H9 (cell line): ENCODE data around the gene MFSD6. TPM values are rescaled to one million over a fixed set of nuclear protein-coding genes. Genes with fewer than 3 reads are reported as not detected.

Experiments used
- DNase-seq: peaks from one replicate; pipeline ENCODE4 v3.0.0-alpha.2; 2017
- H2AFZ ChIP-seq: one replicate; pipeline ENCODE4 v1.6.1; 2013; ENCODE audit warnings: mild to moderate bottlenecking, low read length, control low read depth, moderate library complexity
- H2AK5ac ChIP-seq: 2 replicates; pipeline ENCODE4 v1.6.1; 2013; ENCODE audit warnings: low read length, control low read depth, mixed read lengths; ENCODE audit not compliant: insufficient read length
- H2BK120ac ChIP-seq: one replicate; pipeline ENCODE4 v1.6.1; 2013; ENCODE audit warnings: low read depth, mild to moderate bottlenecking, low read length, control low read depth, inconsistent platforms; ENCODE audit not compliant: poor library complexity, severe bottlenecking
- H2BK12ac ChIP-seq: 2 replicates; pipeline ENCODE4 v1.6.1; 2013; ENCODE audit warnings: low read length, control low read depth, mixed read lengths, low read depth; ENCODE audit not compliant: insufficient read length
- H2BK15ac ChIP-seq: 2 replicates; pipeline ENCODE4 v1.6.1; 2013; ENCODE audit warnings: low read depth, low read length, control low read depth
- H2BK20ac ChIP-seq: one replicate; pipeline ENCODE4 v1.6.1; 2013; ENCODE audit warnings: low read depth, mild to moderate bottlenecking, low read length, control low read depth, inconsistent platforms; ENCODE audit not compliant: poor library complexity, severe bottlenecking
- H2BK5ac ChIP-seq: 2 replicates; pipeline ENCODE4 v1.6.1; 2013; ENCODE audit warnings: low read length, control low read depth, mixed read lengths; ENCODE audit not compliant: insufficient read length
- H3K14ac ChIP-seq: 2 replicates; pipeline ENCODE4 v1.6.1; 2013; ENCODE audit warnings: low read length, control low read depth; ENCODE audit not compliant: insufficient read depth
- H3K18ac ChIP-seq: 2 replicates; pipeline ENCODE4 v1.6.1; 2013; ENCODE audit warnings: low read depth, mild to moderate bottlenecking, mixed read lengths, low read length, control low read depth; ENCODE audit not compliant: insufficient read length
- H3K23ac ChIP-seq: 2 replicates; pipeline ENCODE4 v1.6.1; 2013; ENCODE audit warnings: low read length, control low read depth, mixed read lengths, low read depth; ENCODE audit not compliant: insufficient read length
- H3K23me2 ChIP-seq: 2 replicates; pipeline ENCODE4 v1.6.1; 2013; ENCODE audit warnings: low read depth, mild to moderate bottlenecking, mixed read lengths, low read length, control low read depth; ENCODE audit not compliant: insufficient read length, poor library complexity, severe bottlenecking
- H3K27ac ChIP-seq: 2 replicates; pipeline ENCODE4 v1.5.1; 2013; ENCODE audit warnings: low read length, control low read depth, mixed read lengths, low read depth; ENCODE audit not compliant: insufficient read length
- H3K27me3 ChIP-seq: 2 replicates; pipeline ENCODE4 v1.6.1; 2013; ENCODE audit warnings: low read length, control low read depth, inconsistent platforms; ENCODE audit not compliant: insufficient read depth
- H3K4ac ChIP-seq: 2 replicates; pipeline ENCODE4 v1.6.1; 2013; ENCODE audit warnings: low read depth, mild to moderate bottlenecking, control low read depth, inconsistent platforms, low read length, moderate library complexity
- H3K4me1 ChIP-seq: 2 replicates; pipeline ENCODE4 v1.6.1; 2013; ENCODE audit warnings: low read length, control low read depth, inconsistent platforms; ENCODE audit not compliant: insufficient read depth
- H3K4me2 ChIP-seq: 2 replicates; pipeline ENCODE4 v1.6.1; 2013; ENCODE audit warnings: low read length, control low read depth, mixed read lengths; ENCODE audit not compliant: insufficient read length, insufficient read depth
- H3K56ac ChIP-seq: 2 replicates; pipeline ENCODE4 v1.6.1; 2013; ENCODE audit warnings: low read depth, mild to moderate bottlenecking, mixed read lengths, low read length, control low read depth; ENCODE audit not compliant: insufficient read length
- H3K79me1 ChIP-seq: 2 replicates; pipeline ENCODE4 v1.6.1; 2013; ENCODE audit warnings: low read depth, mild to moderate bottlenecking, moderate library complexity, low read length, control low read depth, inconsistent platforms; ENCODE audit not compliant: insufficient read depth, poor library complexity, severe bottlenecking
- H3K79me2 ChIP-seq: 2 replicates; pipeline ENCODE4 v1.6.1; 2013; ENCODE audit warnings: low read length, control low read depth, inconsistent platforms; ENCODE audit not compliant: insufficient read depth
- H3K9ac ChIP-seq: 2 replicates; pipeline ENCODE4 v1.6.1; 2013; ENCODE audit warnings: low read length, control low read depth, mixed read lengths; ENCODE audit not compliant: insufficient read length; ENCODE audit errors: extremely low read depth
- H3K9me3 ChIP-seq: one replicate; pipeline ENCODE4 v1.6.1; 2013; ENCODE audit warnings: low read depth, low read length, inconsistent platforms; ENCODE audit not compliant: control insufficient read depth
- H3T11ph ChIP-seq: one replicate; pipeline ENCODE4 v1.6.1; 2013; ENCODE audit warnings: mild to moderate bottlenecking, low read length, control low read depth, inconsistent platforms
- H4K20me1 ChIP-seq: one replicate; pipeline ENCODE4 v1.6.1; 2013; ENCODE audit not compliant: control insufficient read depth, insufficient read length, insufficient read depth
- H4K5ac ChIP-seq: 2 replicates; pipeline ENCODE4 v1.6.1; 2013; ENCODE audit warnings: low read depth, mild to moderate bottlenecking, mixed read lengths, low read length, control low read depth; ENCODE audit not compliant: insufficient read length
- H4K8ac ChIP-seq: replicated peaks from 2 replicates; pipeline ENCODE4 v1.6.1; 2013; ENCODE audit warnings: low read length, control low read depth, mixed read lengths, low read depth; ENCODE audit not compliant: insufficient read length
- H4K91ac ChIP-seq: 2 replicates; pipeline ENCODE4 v1.6.1; 2013; ENCODE audit warnings: low read depth, mild to moderate bottlenecking, moderate library complexity, mixed read lengths, low read length, control low read depth; ENCODE audit not compliant: insufficient read length
- H3K27ac Mint-ChIP-seq, 3 experiments: 2 replicates in 2 of 3; 3 replicates in 1 of 3; pipeline ENCODE4 v1.8.0; 2020 to 2021; ENCODE audit warnings: mixed read lengths in 3 of 3, mild to moderate bottlenecking in 1 of 3, moderate library complexity in 1 of 3
- H3K27me3 Mint-ChIP-seq: 2 replicates; pipeline ENCODE4 v1.8.0; 2021; ENCODE audit warnings: low read depth, mild to moderate bottlenecking, moderate library complexity, mixed read lengths
- H3K36me3 Mint-ChIP-seq, 3 experiments: 2 replicates in 2 of 3; 3 replicates in 1 of 3; pipeline ENCODE4 v1.8.0; 2020 to 2021; ENCODE audit warnings: low read depth in 3 of 3, mixed read lengths in 3 of 3; ENCODE audit not compliant: insufficient read depth in 1 of 3
- H3K4me1 Mint-ChIP-seq, 2 experiments: 2 replicates each; pipeline ENCODE4 v1.8.0; 2020; ENCODE audit warnings: mixed read lengths in 2 of 2
- H3K4me3 Mint-ChIP-seq, 2 experiments: 2 replicates in 1 of 2; 3 replicates in 1 of 2; pipeline ENCODE4 v1.8.0; 2020 to 2021; ENCODE audit warnings: mild to moderate bottlenecking in 2 of 2, mixed read lengths in 2 of 2, moderate library complexity in 1 of 2
- H3K9me3 Mint-ChIP-seq, 2 experiments: 2 replicates in 1 of 2; 3 replicates in 1 of 2; pipeline ENCODE4 v1.8.0; 2020; ENCODE audit warnings: mild to moderate bottlenecking in 2 of 2, mixed read lengths in 2 of 2, moderate library complexity in 1 of 2
- whole genome bisulfite sequencing: extraction: QIAGEN DNeasy Blood & Tissue Kit; methylation state at CpG from one replicate; pipeline ENCODE4 v1.1.7; 2013; ENCODE audit warnings: missing lambda C conversion rate, low lambda C conversion rate, mixed read lengths; ENCODE audit not compliant: insufficient read length; ENCODE audit errors: extremely low coverage; 5-methylcytosine and 5-hydroxymethylcytosine counted together
- total RNA-seq: library from RNA; stranded (reverse); gene quantifications from 2 replicates; pipeline ENCODE4 v1.2.1, GENCODE V29; 2021
- TF ChIP-seq, protein P1 (sequence below): fragments of 200-600 bp; sonication (generic); conservative IDR thresholded peaks from 3 replicates; pipeline ENCODE4 v1.8.0; 2021; ENCODE audit warnings: antibody characterized with exemption, mild to moderate bottlenecking

The MFSD6 gene
- total RNA-seq, 1 experiment from 2014 or later, result 4.0 TPM

DNA sequence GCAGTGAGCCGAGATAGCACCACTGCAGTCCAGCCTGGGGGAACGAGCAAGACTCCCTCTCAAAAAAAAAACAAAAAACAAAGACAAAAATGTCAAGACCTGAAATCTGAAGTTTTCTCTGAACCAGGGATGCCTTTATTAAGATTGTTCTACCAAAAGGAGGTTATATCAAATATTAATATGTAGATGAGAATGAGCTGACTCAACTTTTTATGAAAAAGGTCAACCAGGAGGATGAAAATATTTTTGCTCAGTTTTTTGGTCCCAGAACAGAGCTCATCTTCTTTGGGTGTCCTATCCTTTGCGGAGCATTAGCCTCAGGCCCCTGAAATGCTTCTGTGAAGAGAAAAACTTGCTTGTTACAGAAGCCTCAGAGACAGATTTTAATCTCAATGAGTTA lies 82.3 kb downstream of the MFSD6 start:
- Histone ChIP-seq H3K79me2 (no peaks in the 10 kb centered on the region), H2BK15ac (no peak overlapping the region), H2AFZ (no peak overlapping the region), H4K8ac (no peak overlapping the region), H3K9me3 (no peaks in the 10 kb centered on the region), H3K4me2 (no peak overlapping the region), H3K9ac (no peak overlapping the region), H3K4ac (no peak overlapping the region), H2BK120ac (no peak overlapping the region), H2BK5ac (no peak overlapping the region), H2BK20ac (no peak overlapping the region), H4K5ac (no peak overlapping the region), H3K4me1 (no peaks in the 10 kb centered on the region), H3K27ac (no peak overlapping the region), H3T11ph (no peak overlapping the region), H4K20me1 (no peaks in the 10 kb centered on the region), H3K14ac (no peak overlapping the region), H3K27me3 (no peaks in the 10 kb centered on the region), H3K23me2 (no peaks in the 10 kb centered on the region), H3K56ac (no peak overlapping the region), H2BK12ac (no peak overlapping the region), H3K79me1 (no peaks in the 10 kb centered on the region), H3K23ac (no peak overlapping the region), H2AK5ac (no peak overlapping the region), H4K91ac (no peak overlapping the region), H3K18ac (no peak overlapping the region)
- peaks cover 14 to 19% of the 10 kb centered on the region in 2 experiments for H3K4me1 Mint-ChIP-seq
- no peak for DNase-seq
- no peak overlapping the region for H3K4me3 Mint-ChIP-seq
- no CpG with 5 or more reads among the region's 3 CpGs for WGBS
- peak overlapping the region in 1 of 3 experiments; percentile 45; a peak in 1 of 7 replicates for H3K27ac Mint-ChIP-seq
- no peaks in the 10 kb centered on the region for H3K27me3 Mint-ChIP-seq
- peaks cover 0 to 9% (median 0%) of the 10 kb centered on the region in 3 experiments; a peak in 3 of 7 replicates for H3K36me3 Mint-ChIP-seq
- H3K9me3 Mint-ChIP-seq, result peaks cover 0 to 6% of the 10 kb centered on the region in 2 experiments; a peak in 3 of 5 replicates
- TF ChIP-seq, protein P1, sequence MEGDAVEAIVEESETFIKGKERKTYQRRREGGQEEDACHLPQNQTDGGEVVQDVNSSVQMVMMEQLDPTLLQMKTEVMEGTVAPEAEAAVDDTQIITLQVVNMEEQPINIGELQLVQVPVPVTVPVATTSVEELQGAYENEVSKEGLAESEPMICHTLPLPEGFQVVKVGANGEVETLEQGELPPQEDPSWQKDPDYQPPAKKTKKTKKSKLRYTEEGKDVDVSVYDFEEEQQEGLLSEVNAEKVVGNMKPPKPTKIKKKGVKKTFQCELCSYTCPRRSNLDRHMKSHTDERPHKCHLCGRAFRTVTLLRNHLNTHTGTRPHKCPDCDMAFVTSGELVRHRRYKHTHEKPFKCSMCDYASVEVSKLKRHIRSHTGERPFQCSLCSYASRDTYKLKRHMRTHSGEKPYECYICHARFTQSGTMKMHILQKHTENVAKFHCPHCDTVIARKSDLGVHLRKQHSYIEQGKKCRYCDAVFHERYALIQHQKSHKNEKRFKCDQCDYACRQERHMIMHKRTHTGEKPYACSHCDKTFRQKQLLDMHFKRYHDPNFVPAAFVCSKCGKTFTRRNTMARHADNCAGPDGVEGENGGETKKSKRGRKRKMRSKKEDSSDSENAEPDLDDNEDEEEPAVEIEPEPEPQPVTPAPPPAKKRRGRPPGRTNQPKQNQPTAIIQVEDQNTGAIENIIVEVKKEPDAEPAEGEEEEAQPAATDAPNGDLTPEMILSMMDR, result no peak
